IMR-90 (cell line): ENCODE results near the gene CD163L1. TPM values are rescaled to one million over a fixed set of nuclear protein-coding genes. Genes with fewer than 3 reads are reported as not detected.

ENCODE experiments used
- ATAC-seq: fragments of 200-7000 bp; cut with Tn5 transposase; 2 replicates; pipeline ENCODE4 v1.9.1; 2020; ENCODE audit warnings: low read depth, mild to moderate bottlenecking, moderate library complexity
- BruUV-seq: library from RNA; stranded (reverse); fragments of 400-500 nt; replicated peaks from 2 replicates; lab custom pipeline; 2021; lab: Mats Ljungman, UMichigan
- CTCF ChIA-PET: fragments of 300-600 bp; formaldehyde crosslinking; extraction: SDS; loops from one replicate; lab custom pipeline; 2021; ENCODE audit warnings: antibody characterized with exemption; lab: Yijun Ruan, JAX
- POLR2A ChIA-PET: fragments of 300-600 bp; sonication (Branson Sonifier 250); formaldehyde crosslinking; loops from one replicate; lab custom pipeline; 2022; ENCODE audit warnings: antibody characterized with exemption; ENCODE audit not compliant: unreplicated experiment; lab: Charles Lee
- DNase-seq: peaks from one replicate; pipeline ENCODE4 v3.0.0; 2013
- H2AFZ ChIP-seq: replicated peaks from 2 replicates; pipeline ENCODE3; 2013; ENCODE audit warnings: low read length, mild to moderate bottlenecking; ENCODE audit not compliant: poor library complexity
- H2AK5ac ChIP-seq: 2 replicates; pipeline ENCODE4 v1.6.1; 2013; ENCODE audit warnings: low read depth, low read length, inconsistent platforms
- H2AK9ac ChIP-seq: replicated peaks from 2 replicates; pipeline ENCODE3; 2013; ENCODE audit warnings: mild to moderate bottlenecking, low read depth, low read length, moderate library complexity; ENCODE audit not compliant: poor library complexity
- H2BK120ac ChIP-seq: 2 replicates; pipeline ENCODE4 v1.6.1; 2013; ENCODE audit warnings: low read depth, low read length, inconsistent platforms
- H2BK15ac ChIP-seq: 3 replicates; pipeline ENCODE4 v1.6.1; 2013; ENCODE audit warnings: low read depth, low read length, inconsistent platforms
- H2BK20ac ChIP-seq: 2 replicates; pipeline ENCODE4 v1.6.1; 2013; ENCODE audit warnings: low read depth, mild to moderate bottlenecking, inconsistent platforms, low read length, moderate library complexity
- H2BK5ac ChIP-seq: 2 replicates; pipeline ENCODE4 v1.6.1; 2013; ENCODE audit warnings: mild to moderate bottlenecking, low read depth, low read length, inconsistent platforms; ENCODE audit not compliant: poor library complexity, severe bottlenecking
- H3K14ac ChIP-seq: replicated peaks from 2 replicates; pipeline ENCODE4 v1.6.1; 2013; ENCODE audit warnings: low read depth, low read length, inconsistent platforms
- H3K18ac ChIP-seq: 2 replicates; pipeline ENCODE4 v1.6.1; 2013; ENCODE audit warnings: low read depth, low read length, control low read depth
- H3K23ac ChIP-seq: 2 replicates; pipeline ENCODE4 v1.6.1; 2013; ENCODE audit warnings: low read depth, low read length, inconsistent platforms
- H3K27ac ChIP-seq: 2 replicates; pipeline ENCODE4 v1.5.1; 2013; ENCODE audit warnings: mild to moderate bottlenecking, control low read depth, low read length; ENCODE audit not compliant: insufficient read depth
- H3K27me3 ChIP-seq: 2 replicates; pipeline ENCODE4 v1.6.1; 2013; ENCODE audit warnings: low read length; ENCODE audit not compliant: control insufficient read depth, insufficient read depth
- H3K36me3 ChIP-seq: 2 replicates; pipeline ENCODE4 v1.6.1; 2013; ENCODE audit warnings: low read length, mixed read lengths; ENCODE audit not compliant: control insufficient read depth, insufficient read depth
- H3K4ac ChIP-seq: 2 replicates; pipeline ENCODE4 v1.6.1; 2013; ENCODE audit warnings: low read depth, low read length, inconsistent platforms
- H3K4me1 ChIP-seq: 2 replicates; pipeline ENCODE4 v1.6.1; 2013; ENCODE audit warnings: low read length, mixed read lengths; ENCODE audit not compliant: control insufficient read depth, insufficient read depth
- H3K4me2 ChIP-seq: 2 replicates; pipeline ENCODE4 v1.6.1; 2013; ENCODE audit warnings: low read depth, mild to moderate bottlenecking, control low read depth, low read length, moderate library complexity
- H3K4me3 ChIP-seq: 2 replicates; pipeline ENCODE4 v1.5.1; 2013; ENCODE audit warnings: low read depth, mild to moderate bottlenecking, control low read depth, low read length, moderate library complexity; ENCODE audit not compliant: insufficient read depth
- H3K56ac ChIP-seq: 2 replicates; pipeline ENCODE4 v1.6.1; 2013; ENCODE audit warnings: low read length, inconsistent platforms; ENCODE audit not compliant: insufficient read depth; ENCODE audit errors: extremely low read depth
- H3K79me1 ChIP-seq, 2 experiments: 2 replicates each; pipeline ENCODE4 v1.6.1; 2013; ENCODE audit warnings: low read length in 2 of 2, inconsistent platforms in 1 of 2, low read depth in 1 of 2
- H3K9ac ChIP-seq: 2 replicates; pipeline ENCODE4 v1.6.1; 2013; ENCODE audit warnings: low read depth, low read length, control low read depth
- H3K9me1 ChIP-seq: 2 replicates; pipeline ENCODE4 v1.6.1; 2013; ENCODE audit warnings: low read length, inconsistent platforms; ENCODE audit not compliant: insufficient read depth
- H3K9me3 ChIP-seq: 2 replicates; pipeline ENCODE4 v1.6.1; 2013; ENCODE audit warnings: low read length; ENCODE audit not compliant: control insufficient read depth, insufficient read depth
- H4K20me1 ChIP-seq: 2 replicates; pipeline ENCODE4 v1.6.1; 2013; ENCODE audit warnings: low read length, inconsistent platforms; ENCODE audit not compliant: insufficient read depth
- H4K5ac ChIP-seq: 2 replicates; pipeline ENCODE4 v1.6.1; 2013; ENCODE audit warnings: mild to moderate bottlenecking, low read depth, low read length, control low read depth
- H4K8ac ChIP-seq, 2 experiments: 2 replicates each; pipeline ENCODE4 v1.6.1; 2013; ENCODE audit warnings: low read depth in 2 of 2, low read length in 2 of 2, control low read depth in 1 of 2, inconsistent platforms in 1 of 2
- H4K91ac ChIP-seq: 2 replicates; pipeline ENCODE4 v1.6.1; 2013; ENCODE audit warnings: low read depth, low read length, inconsistent platforms; ENCODE audit not compliant: insufficient read depth
- CEBPB ChIP-seq: IDR thresholded peaks from 2 replicates; pipeline ENCODE4 v1.6.1; 2012; ENCODE audit warnings: low read depth, low read length, improper control_type of control experiment
- CHD1 ChIP-seq: IDR thresholded peaks from 2 replicates; pipeline ENCODE4 v1.6.1; 2012; ENCODE audit warnings: low read depth, low read length, improper control_type of control experiment
- CTCF ChIP-seq: conservative IDR thresholded peaks from 2 replicates; pipeline ENCODE4 v1.5.1; 2012; ENCODE audit warnings: mild to moderate bottlenecking, low read depth, low read length, improper control_type of control experiment
- ELK1 ChIP-seq: fragments of 150-350 bp; IDR thresholded peaks from 2 replicates; pipeline ENCODE4 v1.6.1; 2016; ENCODE audit warnings: low read depth, mild to moderate bottlenecking, low read length, moderate library complexity, borderline replicate concordance
- FOS ChIP-seq: fragments of 150-350 bp; IDR thresholded peaks from 2 replicates; pipeline ENCODE4 v1.6.1; 2016; ENCODE audit warnings: low read depth, low read length
- MAFK ChIP-seq: IDR thresholded peaks from 2 replicates; pipeline ENCODE4 v1.6.1; 2012; ENCODE audit warnings: low read depth, low read length, improper control_type of control experiment
- MAZ ChIP-seq: IDR thresholded peaks from 2 replicates; pipeline ENCODE4 v1.6.1; 2012; ENCODE audit warnings: low read depth, mild to moderate bottlenecking, low read length, improper control_type of control experiment, moderate library complexity, borderline replicate concordance
- MXI1 ChIP-seq: IDR thresholded peaks from 2 replicates; pipeline ENCODE4 v1.6.1; 2012; ENCODE audit warnings: low read depth, mild to moderate bottlenecking, low read length, moderate library complexity, borderline replicate concordance
- NFE2L2 ChIP-seq: fragments of 150-350 bp; IDR thresholded peaks from 2 replicates; pipeline ENCODE4 v1.6.1; 2016; ENCODE audit warnings: low read depth, mild to moderate bottlenecking, low read length
- POLR2A ChIP-seq: IDR thresholded peaks from 2 replicates; pipeline ENCODE4 v1.6.1; 2012; ENCODE audit warnings: mild to moderate bottlenecking, low read depth, low read length
- RCOR1 ChIP-seq: IDR thresholded peaks from 2 replicates; pipeline ENCODE4 v1.6.1; 2012; ENCODE audit warnings: mild to moderate bottlenecking, low read length, improper control_type of control experiment; ENCODE audit not compliant: insufficient replicate concordance
- RFX5 ChIP-seq: IDR thresholded peaks from 2 replicates; pipeline ENCODE4 v1.8.0; 2012; ENCODE audit warnings: low read depth, mild to moderate bottlenecking, low read length, moderate library complexity
- SMC3 ChIP-seq: fragments of 150-350 bp; IDR thresholded peaks from 2 replicates; pipeline ENCODE4 v1.6.1; 2016; ENCODE audit warnings: low read depth, mild to moderate bottlenecking, antibody characterized with exemption, low read length, moderate library complexity
- USF2 ChIP-seq: fragments of 150-350 bp; IDR thresholded peaks from 2 replicates; pipeline ENCODE4 v1.6.1; 2017; ENCODE audit warnings: mild to moderate bottlenecking, antibody characterized with exemption, low read length, low read depth
- WGBS, 2 experiments: methylation state at CpG; one replicate each; pipeline versions ENCODE4 v1.1.5 to v1.1.7; 2013; ENCODE audit warnings: missing lambda C conversion rate in 2 of 2; ENCODE audit not compliant: insufficient read length in 1 of 2; ENCODE audit errors: extremely low coverage in 2 of 2; 5-methylcytosine and 5-hydroxymethylcytosine counted together
- dilution Hi-C: fragments of 300-500 bp; cut with HindIII; formaldehyde crosslinking; loops from one replicate; pipeline ENCODE4 v1.14.3; 2018; ENCODE audit warnings: low sequenced_read_pairs; ENCODE audit not compliant: unreplicated experiment
- in situ Hi-C: fragments of 300-500 bp; cut with MboI; formaldehyde crosslinking; loops from 3 replicates; pipeline ENCODE4 v1.14.3; 2019; ENCODE audit warnings: low sequenced_read_pairs, inconsistent platforms, mixed read lengths
- intact Hi-C: fragments of 100-400 bp; cut with micrococcal nuclease; formaldehyde crosslinking; loops from 2 replicates; pipeline ENCODE4 v1.10.0; 2022
- polyA plus RNA-seq, 3 experiments: library from polyadenylated mRNA; depleted of rRNA; stranded (reverse); fragments of >200 nt; gene quantifications; 2 replicates each; pipeline ENCODE4 v1.2.3, GENCODE V29; 2012; ENCODE audit warnings: low replicate concordance in 1 of 3
- total RNA-seq: library from RNA; depleted of rRNA; stranded (reverse); fragments of >200 nt; gene quantifications from 2 replicates; pipeline ENCODE4 v1.2.3, GENCODE V29; 2012

Gene CD163L1
- total and polyA plus RNA-seq, 2 of the 4 experiments (the other 2 are of a cell fraction): 0.50 to 1.6 TPM

- Histone ChIP-seq H2AFZ (no peak overlapping the region), H4K5ac (no peak overlapping the region), H2AK5ac (no peak overlapping the region), H4K8ac (no peak overlapping the region), H3K27me3 (no peaks in the 10 kb centered on the region), H3K36me3 (no peaks in the 10 kb centered on the region), H3K14ac (no peak overlapping the region), H4K91ac (no peak overlapping the region), H2BK120ac (no peak overlapping the region), H2BK15ac (no peak overlapping the region), H3K23ac (no peak overlapping the region), H3K79me1 (no peaks in the 10 kb centered on the region), H2BK20ac (no peak overlapping the region), H3K4me1 (no peaks in the 10 kb centered on the region), H3K4me2 (no peak overlapping the region), H3K9me1 (no peaks in the 10 kb centered on the region), H3K9me3 (no peaks in the 10 kb centered on the region), H3K56ac (no peak overlapping the region), H4K20me1 (no peaks in the 10 kb centered on the region), H3K4ac (no peak overlapping the region), H3K18ac (no peak overlapping the region), H3K9ac (no peak overlapping the region), H2AK9ac (no peak overlapping the region), H3K27ac (no peak overlapping the region), H2BK5ac (no peak overlapping the region), H3K4me3 (no peak overlapping the region)
- no peak for DNase-seq
- dilution Hi-C loops (no loop called here), in situ Hi-C loops (no loop called here), intact Hi-C loops (no loop called here)
- BruUV-seq: no TSS peak
- ATAC-seq: no peak
- ChIA-PET CTCF (interaction anchor here (0.5 kb wide), 1 partner anchor 456 kb away, joined by 3 read pairs; no protein-coding TSS in a partner anchor), POLR2A (no interaction called here)
- no peak for TF ChIP-seq MXI1
- no peak for TF ChIP-seq CTCF
- TF ChIP-seq MAFK: no peak
- no peak for TF ChIP-seq SMC3
- TF ChIP-seq USF2: no peak
- no peak for TF ChIP-seq POLR2A
- no peak for TF ChIP-seq NFE2L2
- no peak for TF ChIP-seq MAZ
- no peak for TF ChIP-seq RCOR1
- no peak for TF ChIP-seq ELK1
- TF ChIP-seq CEBPB: no peak
- no peak for TF ChIP-seq CHD1
- no peak for TF ChIP-seq FOS
- TF ChIP-seq RFX5: no peak
- 67% methylated on average over 1 of the region's 1 CpG; no CpG with 5 or more reads in 1 of the 2 experiments for WGBS, 2 experiments
Observed at GRCh38 chr12:7383157-7383556, 60.8 kb downstream of the CD163L1 start.
